ENCODE data around the gene HSF4. TPM values are rescaled to one million over a fixed set of nuclear protein-coding genes. Genes with fewer than 3 reads are reported as not detected.

HSF4 gene
- total RNA-seq, 1 experiment from 2014 or later, result 57.1 TPM

DNA sequence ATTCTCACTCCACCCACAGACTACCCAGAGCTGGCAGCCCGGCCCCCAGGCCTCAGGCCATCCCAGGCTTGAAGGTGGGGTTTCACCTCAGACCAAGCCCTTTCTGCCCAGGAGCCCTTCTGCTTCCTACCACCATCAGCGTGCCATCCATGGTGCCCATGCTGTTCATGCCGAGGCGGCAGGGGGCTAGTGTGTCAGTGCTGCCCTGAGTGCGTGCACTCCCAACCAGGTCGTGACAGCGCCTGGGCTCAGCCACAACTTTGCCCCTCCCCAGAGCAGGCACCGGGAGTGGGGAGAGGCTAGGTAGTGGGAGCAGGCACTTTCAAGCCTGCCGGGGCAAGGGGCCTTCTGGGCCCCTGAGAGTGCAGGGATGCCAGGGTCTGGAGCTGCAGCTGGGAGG lies 22.2 kb upstream of the HSF4 start:
- no peaks in the 10 kb centered on the region for H3K4me1 Mint-ChIP-seq (ENCODE audit: low read depth, unreplicated experiment)
- intact Hi-C loops (cut with micrococcal nuclease; ENCODE audit: unreplicated experiment), result no loop called here
- H3K4me3 Mint-ChIP-seq (ENCODE audit: low read depth, unreplicated experiment), result no peak overlapping the region
- H3K9me3 Mint-ChIP-seq (ENCODE audit: low read depth, unreplicated experiment), result no peaks in the 10 kb centered on the region
- CTCF ChIA-PET, result no interaction called here
- DNase-seq, result no peak
- no TSS peak for BruUV-seq (replicated peaks)
- H3K27me3 Mint-ChIP-seq (ENCODE audit: unreplicated experiment), result no peaks in the 10 kb centered on the region
- no peak overlapping the region for H3K27ac Mint-ChIP-seq (ENCODE audit: unreplicated experiment)
- peaks cover 38% of the 10 kb centered on the region for H3K36me3 Mint-ChIP-seq (ENCODE audit: insufficient read depth, unreplicated experiment)
- TF ChIP-seq, protein P1, sequence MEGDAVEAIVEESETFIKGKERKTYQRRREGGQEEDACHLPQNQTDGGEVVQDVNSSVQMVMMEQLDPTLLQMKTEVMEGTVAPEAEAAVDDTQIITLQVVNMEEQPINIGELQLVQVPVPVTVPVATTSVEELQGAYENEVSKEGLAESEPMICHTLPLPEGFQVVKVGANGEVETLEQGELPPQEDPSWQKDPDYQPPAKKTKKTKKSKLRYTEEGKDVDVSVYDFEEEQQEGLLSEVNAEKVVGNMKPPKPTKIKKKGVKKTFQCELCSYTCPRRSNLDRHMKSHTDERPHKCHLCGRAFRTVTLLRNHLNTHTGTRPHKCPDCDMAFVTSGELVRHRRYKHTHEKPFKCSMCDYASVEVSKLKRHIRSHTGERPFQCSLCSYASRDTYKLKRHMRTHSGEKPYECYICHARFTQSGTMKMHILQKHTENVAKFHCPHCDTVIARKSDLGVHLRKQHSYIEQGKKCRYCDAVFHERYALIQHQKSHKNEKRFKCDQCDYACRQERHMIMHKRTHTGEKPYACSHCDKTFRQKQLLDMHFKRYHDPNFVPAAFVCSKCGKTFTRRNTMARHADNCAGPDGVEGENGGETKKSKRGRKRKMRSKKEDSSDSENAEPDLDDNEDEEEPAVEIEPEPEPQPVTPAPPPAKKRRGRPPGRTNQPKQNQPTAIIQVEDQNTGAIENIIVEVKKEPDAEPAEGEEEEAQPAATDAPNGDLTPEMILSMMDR (IDR thresholded peaks at IDR 0.05; ENCODE audit: unreplicated experiment), result no peak

DNA sequence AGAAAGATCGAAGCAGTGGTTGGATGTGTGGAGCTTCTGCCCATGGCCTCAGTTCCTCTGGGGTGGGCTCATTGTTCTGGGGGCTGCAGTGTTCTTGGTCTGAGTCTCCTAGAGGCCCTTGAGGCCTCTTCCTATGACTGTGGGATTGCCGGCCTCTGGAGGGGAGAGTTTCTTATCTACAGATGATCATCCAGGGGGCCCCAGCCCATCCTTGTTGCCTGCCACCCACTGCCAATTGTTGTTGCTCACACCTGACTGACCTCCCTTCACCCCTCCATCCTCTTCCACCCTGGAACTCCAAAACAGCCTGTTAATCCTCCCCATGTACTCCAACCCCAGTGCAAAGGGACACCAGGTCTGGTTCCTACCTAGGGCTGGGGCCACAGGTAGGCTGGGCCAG lies 19.6 kb upstream of the HSF4 start:
- peaks cover 51% of the 10 kb centered on the region for H3K36me3 Mint-ChIP-seq (ENCODE audit: insufficient read depth, unreplicated experiment)
- no peaks in the 10 kb centered on the region for H3K4me1 Mint-ChIP-seq (ENCODE audit: low read depth, unreplicated experiment)

DNA sequence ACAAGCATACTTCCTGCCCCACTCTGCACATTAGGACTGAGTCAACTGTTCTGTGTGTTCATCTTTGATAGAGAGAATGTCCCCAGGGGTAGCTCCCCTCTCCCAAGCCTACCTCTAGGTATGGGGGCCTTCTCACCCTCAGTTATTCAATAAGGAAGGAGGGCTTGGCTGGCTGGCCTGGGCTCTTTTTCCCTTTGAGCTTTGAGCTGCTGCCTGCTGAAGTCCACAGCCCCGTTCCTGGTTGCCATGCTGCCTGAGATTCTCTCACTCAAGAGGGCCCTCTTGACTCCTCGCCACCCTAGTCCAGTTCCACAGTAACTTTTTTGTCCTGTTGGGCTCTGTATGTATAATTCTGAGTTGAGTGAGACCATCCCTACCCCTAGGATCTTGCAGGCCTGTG lies 18.8 kb upstream of the HSF4 start:
- no peak for DNase-seq
- H3K4me1 Mint-ChIP-seq (ENCODE audit: low read depth, unreplicated experiment), result no peaks in the 10 kb centered on the region
- H3K27me3 Mint-ChIP-seq (ENCODE audit: unreplicated experiment), result no peaks in the 10 kb centered on the region
- TF ChIP-seq, protein P1 (IDR thresholded peaks at IDR 0.05; ENCODE audit: unreplicated experiment), result no peak
- no peak overlapping the region for H3K4me3 Mint-ChIP-seq (ENCODE audit: low read depth, unreplicated experiment)
- intact Hi-C loops (cut with micrococcal nuclease; ENCODE audit: unreplicated experiment), result no loop called here
- H3K36me3 Mint-ChIP-seq (ENCODE audit: insufficient read depth, unreplicated experiment), result peaks cover 51% of the 10 kb centered on the region
- no peaks in the 10 kb centered on the region for H3K9me3 Mint-ChIP-seq (ENCODE audit: low read depth, unreplicated experiment)
- CTCF ChIA-PET, result no interaction called here
- no TSS peak for BruUV-seq (replicated peaks)
- H3K27ac Mint-ChIP-seq (ENCODE audit: unreplicated experiment), result no peak overlapping the region

More for the DNA sequence above, 19.6 kb upstream of the HSF4 start:
- TF ChIP-seq, protein P1 (IDR thresholded peaks at IDR 0.05; ENCODE audit: unreplicated experiment), result no peak
- Mint-ChIP-seq H3K27ac (ENCODE audit: unreplicated experiment) (no peak overlapping the region), H3K4me3 (ENCODE audit: low read depth, unreplicated experiment) (no peak overlapping the region), H3K9me3 (ENCODE audit: low read depth, unreplicated experiment) (no peaks in the 10 kb centered on the region), H3K27me3 (ENCODE audit: unreplicated experiment) (no peaks in the 10 kb centered on the region)
- CTCF ChIA-PET, result interaction anchor here (0.6 kb wide), 1 partner anchor 950 kb away, joined by 4 read pairs; no protein-coding TSS in a partner anchor
- BruUV-seq (replicated peaks), result no TSS peak
- intact Hi-C loops (cut with micrococcal nuclease; ENCODE audit: unreplicated experiment), result no loop called here
- DNase-seq, result no peak

DNA sequence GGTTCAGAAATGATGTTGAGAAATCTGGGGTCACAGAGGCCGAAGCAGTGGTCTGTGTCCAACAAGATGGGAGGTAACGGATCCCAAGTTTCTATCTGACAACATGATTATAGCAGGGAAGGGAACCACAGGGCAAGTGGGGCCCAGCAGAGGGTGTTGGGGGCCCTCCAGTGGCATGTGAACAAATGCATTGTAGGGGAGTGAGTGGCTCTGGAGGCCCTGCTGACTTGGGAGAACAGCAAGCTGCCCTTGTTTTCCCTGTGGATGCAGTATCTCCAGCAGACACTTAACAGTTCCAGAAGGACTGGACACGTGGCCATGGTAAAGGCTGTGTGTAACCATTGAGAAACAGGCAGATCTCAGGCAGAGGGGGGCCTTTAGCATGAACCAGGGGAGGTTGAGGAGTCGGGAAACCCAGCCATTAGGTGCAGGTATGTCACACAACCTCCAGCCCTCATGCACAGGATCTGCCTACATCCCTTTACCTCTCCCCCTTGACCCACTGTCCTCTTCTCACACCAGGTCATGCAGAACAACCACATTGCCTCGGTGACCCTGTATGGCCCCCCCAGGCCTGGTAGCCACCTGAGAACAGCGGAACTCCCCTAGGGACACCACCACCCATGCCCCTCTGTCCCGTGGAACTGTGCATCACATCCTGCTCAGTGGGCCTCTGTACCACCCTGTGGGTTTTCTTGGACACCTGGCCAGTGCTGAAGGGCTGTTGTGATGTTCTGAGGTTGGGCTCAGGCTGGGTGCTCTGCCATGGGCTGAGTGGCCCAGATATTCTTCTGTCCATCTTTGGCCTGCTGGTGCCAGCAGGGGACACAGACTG lies 17.8 kb upstream of the HSF4 start:
- no TSS peak for BruUV-seq (replicated peaks)
- CTCF ChIA-PET, result no interaction called here
- H3K4me1 Mint-ChIP-seq (ENCODE audit: low read depth, unreplicated experiment), result no peaks in the 10 kb centered on the region
- TF ChIP-seq, protein P1 (IDR thresholded peaks at IDR 0.05; ENCODE audit: unreplicated experiment), result no peak
- intact Hi-C loops (cut with micrococcal nuclease; ENCODE audit: unreplicated experiment), result no loop called here
- H3K27me3 Mint-ChIP-seq (ENCODE audit: unreplicated experiment), result no peaks in the 10 kb centered on the region
- H3K4me3 Mint-ChIP-seq (ENCODE audit: low read depth, unreplicated experiment), result no peak overlapping the region
- H3K27ac Mint-ChIP-seq (ENCODE audit: unreplicated experiment), result no peak overlapping the region
- peaks cover 50% of the 10 kb centered on the region for H3K36me3 Mint-ChIP-seq (ENCODE audit: insufficient read depth, unreplicated experiment)
- no peaks in the 10 kb centered on the region for H3K9me3 Mint-ChIP-seq (ENCODE audit: low read depth, unreplicated experiment)
- no peak for DNase-seq

Data from Calu3 (cell line).